DMS153 treated with DMSO at 0.1 percent for 48 hours (cell line): ENCODE results near the gene P2RY10.
"Not testable (repeated sequence)": the region's sequence is repeated elsewhere in the genome, so short reads cannot be mapped to it uniquely, and the experiment has no call there.

Experiments
- DNase-seq: peaks from one replicate; lab custom pipeline; 2025; ENCODE audit not compliant: unreplicated experiment; lab: John Stamatoyannopoulos, UW

Gene P2RY10, protein sequence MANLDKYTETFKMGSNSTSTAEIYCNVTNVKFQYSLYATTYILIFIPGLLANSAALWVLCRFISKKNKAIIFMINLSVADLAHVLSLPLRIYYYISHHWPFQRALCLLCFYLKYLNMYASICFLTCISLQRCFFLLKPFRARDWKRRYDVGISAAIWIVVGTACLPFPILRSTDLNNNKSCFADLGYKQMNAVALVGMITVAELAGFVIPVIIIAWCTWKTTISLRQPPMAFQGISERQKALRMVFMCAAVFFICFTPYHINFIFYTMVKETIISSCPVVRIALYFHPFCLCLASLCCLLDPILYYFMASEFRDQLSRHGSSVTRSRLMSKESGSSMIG

DNA sequence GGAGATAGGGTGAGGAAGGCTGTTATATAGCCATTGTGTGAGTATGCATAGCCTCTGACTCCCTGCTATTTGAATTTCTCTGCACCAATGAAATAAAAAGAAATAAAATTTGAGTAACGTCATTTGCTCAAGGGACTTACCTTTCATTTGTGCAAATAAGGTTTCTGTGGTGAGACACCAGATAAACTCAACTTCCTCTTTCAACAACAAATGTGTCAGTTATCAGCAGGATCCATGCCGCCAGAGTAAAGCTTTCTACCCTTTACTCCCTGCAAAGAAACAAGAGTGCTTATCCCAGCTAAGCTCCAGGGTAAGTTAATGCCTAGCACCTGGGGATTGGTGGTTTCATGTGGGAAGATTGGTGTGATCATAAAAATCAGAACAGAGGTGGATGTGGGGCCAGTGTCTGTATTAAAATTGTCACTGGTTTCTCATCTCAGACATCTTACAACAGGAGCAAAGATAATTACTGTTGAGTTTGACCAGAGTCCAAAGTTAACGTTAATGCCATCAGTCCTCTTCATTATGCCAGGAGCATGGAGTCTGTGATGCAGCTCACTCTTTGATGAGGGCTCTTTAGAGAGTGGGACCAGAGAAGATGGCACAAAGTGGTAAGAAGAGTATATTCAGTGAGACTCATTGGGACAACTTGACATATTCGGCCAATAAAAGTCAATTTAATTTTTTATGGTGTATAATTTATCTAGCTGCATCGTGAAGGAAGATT, at the start of gene P2RY10:
P2RY10 (plus strand) TSS at position 206 of the 727 bp plus-strand sequence. CDS start 15,130 bp downstream, outside the sequence.
- DNase-seq, result no peak

DNA sequence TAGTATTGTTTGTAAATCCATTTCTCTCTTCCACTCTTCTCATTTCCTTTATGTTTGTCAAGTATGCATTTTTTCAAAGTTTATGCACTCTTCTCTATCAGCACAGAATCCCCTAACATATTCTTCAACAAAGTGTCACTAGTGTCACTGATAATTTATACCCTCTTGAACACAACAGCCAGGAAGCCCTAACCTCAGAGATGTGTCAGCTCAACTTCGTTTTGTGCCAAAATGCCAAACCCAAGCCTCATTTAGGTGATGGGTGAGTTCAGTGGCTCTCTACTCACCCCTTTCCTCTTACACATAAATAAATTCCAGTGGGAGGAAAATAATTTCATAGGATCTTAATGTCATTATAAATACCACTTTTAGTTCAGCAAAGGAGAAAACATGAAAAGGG, 22.4 kb upstream of the P2RY10 start:
- no peak for DNase-seq

DNA sequence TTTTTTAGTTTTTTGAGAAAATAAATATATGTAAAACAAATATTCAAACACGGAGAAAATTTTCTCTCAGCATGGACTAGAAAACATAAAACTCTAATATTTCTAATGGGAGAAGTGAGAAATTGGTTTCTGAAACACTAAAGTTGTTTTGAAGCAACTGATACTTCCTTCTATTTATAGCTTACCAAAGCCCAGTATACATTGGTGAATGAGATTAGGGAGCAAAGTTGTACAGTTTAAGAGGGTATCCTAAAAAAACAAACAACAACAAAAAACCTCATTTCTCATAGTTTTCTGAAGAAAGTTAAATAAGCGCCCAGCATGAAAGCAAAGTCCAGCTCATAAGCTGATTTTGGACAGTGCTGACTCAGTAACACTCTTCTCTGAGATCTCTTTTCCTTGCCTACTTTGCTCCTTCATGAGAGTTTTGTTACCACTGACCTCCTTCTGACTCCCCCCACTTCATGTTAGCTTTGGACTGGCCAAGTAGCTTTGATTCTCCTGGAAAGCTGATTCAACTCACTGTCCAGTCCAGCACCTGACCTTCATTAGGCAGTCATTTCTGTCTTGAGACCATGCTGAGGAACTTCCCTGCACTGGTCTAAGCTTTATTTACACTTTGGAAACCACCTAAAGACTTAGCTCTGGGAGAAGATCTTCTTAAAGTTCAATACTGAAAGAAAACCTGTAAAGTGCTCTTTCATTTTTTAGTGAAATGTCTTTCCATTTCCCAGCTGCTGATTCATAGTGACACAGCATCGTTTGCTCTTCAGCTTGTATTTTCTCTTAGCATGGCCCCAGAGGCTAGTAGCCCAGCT, 21.8 kb upstream of the P2RY10 start:
- no peak for DNase-seq

DNA sequence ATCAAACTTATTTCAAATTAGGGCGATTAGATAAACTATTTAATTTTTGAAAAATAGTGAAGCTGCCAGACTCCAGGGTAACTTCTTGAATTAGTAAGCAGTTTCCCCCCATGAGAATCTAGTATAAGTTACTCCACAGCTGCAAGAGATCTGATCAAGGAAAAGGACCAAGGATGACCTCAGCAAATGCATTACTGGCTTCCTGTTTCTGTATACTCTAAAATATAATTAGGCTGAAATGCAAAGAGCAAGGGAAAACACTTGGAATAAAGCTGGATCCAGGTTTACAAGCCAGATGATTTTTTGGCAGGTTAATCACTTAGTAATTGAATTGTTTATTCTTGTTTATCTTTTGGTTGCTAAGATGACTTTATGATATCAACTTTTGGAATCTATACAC, 13.4 kb upstream of the P2RY10 start:
- DNase-seq, result no peak

DNA sequence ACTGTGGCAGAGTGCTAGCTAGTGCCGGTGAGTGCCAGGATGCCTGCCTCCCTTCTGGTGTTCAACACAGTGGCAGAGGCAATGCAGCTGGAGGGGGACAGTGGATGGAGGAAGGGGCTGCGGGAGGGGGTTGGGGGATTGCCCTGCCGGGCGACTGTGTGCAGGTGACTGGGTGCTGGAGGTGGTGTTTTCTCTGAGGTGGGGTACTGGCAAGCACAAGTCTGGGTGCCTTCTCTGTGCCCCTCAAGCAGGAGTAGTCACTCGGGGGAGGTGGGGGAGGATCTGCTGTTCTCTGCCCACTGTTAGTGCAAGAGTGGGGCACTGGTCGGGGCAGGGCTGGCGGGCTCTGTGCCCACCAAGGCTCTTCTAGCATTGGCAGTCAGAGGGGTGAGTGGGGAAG, 10.3 kb upstream of the P2RY10 start:
- DNase-seq, result no peak

DNA sequence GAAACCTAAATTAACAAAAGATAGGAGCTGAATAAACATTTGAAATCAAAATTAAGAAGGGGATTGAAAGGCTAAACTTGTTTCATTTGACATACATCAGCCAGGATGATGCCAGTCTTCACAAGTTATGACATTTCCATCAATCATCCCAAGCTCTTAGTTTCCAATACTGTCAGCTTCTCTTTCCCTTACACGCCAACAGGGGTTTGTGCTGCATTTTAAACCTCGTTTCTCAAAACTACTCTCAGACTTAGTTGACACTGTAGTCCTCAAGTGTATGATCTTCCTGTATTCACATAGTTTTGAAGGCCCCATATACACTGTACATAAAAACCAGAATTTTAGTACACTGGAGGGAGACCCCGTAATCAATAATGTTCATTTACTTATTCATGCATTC, 840 bp upstream of the P2RY10 start:
- no peak for DNase-seq

DNA sequence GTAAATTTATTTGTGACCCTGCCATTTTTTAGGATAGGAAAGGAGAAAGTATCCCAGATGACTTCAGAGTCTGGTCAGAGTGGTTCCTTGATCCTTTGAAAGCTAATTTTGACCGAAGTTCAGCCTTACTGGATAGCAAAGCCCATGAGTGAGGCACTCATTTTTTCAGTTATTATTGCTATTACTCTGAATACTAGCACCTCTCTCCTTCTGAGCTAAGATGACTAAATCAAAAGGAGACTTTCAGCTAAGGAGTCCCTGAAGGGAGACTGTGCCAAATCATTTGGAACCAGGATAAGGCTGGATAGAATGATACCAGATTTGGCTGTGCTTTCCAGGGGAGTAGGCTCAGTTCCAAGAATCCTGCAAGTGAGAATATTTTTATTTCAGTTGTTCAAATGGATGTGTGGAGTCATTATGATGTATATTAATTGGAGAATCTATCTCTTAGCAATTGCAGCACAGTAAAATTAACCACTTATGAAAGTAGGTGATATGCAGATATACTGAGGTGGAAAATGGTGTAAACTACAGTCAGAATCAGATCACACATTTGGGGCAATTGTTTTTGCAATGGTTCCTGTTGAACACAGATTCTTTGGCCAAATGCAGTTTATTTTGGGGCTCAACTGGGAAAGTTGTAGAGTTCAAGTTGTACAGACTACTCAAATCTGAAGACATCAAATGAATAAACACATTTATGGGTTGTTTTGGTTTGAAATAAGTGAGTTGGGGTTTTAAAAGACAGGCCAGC, 1.2 kb downstream of the P2RY10 start:
- no peak for DNase-seq

DNA sequence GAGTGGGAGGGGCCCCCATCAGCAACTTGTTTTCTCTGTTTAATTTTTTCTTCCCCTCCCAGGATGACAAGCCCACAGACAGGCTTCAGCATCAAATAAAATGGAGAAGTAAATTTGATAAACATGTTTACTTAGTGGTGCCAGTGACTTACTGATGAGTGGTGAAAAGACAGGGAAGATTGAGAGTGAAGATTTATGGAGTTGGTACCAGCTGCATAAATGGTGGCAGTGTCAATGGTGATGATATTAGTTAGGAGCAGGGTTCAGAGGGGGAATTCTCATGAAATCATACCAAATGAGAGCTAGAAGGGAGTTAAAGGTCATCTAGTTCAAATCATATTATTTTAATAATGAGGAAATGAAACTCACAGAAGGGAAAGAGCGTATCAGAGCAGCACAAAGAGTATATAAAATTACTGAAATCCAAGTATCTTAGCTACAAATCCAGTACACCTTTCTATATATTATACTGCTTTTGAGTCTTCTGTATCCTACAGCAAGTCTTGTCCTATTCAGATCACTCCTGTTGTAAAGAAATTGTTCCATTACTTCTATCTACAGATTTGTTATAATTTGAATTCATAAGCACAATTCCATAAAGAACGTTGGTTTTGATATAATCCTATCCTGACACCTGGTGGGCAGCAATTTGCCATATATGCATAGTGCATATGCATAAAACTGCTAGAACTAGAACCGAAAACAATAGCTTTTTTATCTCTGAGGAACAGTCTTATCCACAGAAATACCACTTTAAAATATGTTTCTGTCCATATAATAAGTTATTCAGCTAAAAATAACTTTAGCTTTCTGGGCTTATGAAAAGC, 5.0 kb downstream of the P2RY10 start:
- no peak for DNase-seq

DNA sequence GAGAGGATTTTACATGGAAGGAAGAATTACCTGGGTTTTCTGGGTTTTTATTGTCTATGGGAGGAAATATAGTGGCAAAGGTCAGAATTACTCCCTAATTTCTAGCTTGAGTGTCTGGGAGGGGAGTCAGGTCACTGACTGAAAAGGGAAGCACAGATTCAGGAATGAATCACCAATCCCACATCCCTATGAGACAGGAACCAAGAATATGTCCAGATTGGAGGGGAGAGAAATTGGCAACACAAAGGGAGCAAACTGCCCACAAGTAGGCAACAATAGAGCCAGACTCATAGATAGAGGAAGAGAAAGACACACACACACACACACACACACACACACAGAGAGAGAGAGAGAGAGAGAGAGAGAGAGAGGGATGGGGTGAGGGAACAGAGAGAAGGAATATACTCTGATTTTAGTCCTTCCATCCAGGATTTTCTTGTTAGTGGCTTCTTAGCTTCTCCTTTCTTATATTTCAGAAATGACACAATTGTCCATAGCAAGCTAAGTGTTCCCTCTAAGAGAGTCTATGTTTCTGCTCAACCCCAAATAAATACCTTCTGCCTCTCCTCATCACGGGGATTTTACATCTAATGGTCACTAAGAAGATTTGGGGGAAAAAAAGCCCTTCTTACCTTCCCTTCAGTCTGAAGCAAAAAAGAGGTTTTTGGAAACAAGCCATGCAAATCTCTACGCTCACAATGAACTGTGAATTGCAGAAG, 12.0 kb downstream of the P2RY10 start:
- DNase-seq, result no peak

DNA sequence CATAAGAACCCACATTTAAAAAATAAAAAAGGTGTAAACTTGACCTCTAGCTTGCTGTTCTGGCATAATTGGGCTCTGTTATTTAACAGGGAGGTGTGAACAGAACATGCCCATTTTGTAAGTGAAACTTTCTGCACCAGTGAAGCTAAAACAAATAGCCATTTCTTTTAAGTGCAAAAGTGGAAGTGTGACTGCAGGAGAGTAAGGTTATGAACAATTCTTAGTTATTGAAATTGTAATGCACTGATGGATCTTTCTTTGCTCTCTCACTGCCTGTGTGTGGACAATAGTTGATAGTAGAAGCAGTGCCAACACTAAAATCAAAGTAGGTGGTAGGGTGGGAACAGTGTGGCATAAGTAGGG, 12.6 kb downstream of the P2RY10 start:
- DNase-seq, result no peak

DNA sequence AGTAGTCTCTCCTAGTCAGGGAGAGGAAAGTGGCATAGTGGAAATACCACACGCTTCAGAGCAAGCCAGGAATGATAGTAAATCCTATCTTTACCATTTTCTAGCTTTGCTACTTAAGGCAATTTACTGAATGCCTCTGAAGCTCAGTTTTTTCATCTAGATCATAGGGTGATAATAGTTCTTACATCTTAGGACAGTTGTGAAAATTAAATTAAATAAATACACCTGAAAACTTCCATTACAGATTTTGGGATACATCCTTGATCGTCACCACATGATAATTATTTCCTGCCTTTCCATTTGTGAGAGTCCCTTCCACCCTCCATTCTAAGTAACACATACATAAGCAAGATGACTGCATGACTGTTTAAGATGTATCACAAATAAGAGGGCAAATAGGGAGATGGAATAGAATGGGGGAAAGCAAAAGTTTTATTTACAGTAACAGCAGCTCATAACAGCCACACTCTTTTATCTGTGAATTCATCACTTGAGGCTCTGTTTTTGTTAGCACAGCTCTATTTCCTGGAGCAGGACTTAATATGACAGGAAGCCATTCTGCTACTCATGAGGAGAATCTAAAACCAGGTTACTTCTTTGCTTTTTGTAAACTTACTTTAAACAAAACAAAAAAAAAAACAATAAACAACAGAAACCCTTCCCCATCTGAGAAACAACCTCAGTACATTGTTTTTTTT, 13.4 kb downstream of the P2RY10 start:
- DNase-seq, result no peak

DNA sequence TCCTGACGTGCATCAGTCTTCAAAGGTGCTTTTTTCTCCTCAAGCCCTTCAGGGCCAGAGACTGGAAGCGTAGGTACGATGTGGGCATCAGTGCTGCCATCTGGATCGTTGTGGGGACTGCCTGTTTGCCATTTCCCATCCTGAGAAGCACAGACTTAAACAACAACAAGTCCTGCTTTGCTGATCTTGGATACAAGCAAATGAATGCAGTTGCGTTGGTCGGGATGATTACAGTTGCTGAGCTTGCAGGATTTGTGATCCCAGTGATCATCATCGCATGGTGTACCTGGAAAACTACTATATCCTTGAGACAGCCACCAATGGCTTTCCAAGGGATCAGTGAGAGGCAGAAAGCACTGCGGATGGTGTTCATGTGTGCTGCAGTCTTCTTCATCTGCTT, 15.7 kb downstream of the P2RY10 start:
- no peak for DNase-seq

DNA sequence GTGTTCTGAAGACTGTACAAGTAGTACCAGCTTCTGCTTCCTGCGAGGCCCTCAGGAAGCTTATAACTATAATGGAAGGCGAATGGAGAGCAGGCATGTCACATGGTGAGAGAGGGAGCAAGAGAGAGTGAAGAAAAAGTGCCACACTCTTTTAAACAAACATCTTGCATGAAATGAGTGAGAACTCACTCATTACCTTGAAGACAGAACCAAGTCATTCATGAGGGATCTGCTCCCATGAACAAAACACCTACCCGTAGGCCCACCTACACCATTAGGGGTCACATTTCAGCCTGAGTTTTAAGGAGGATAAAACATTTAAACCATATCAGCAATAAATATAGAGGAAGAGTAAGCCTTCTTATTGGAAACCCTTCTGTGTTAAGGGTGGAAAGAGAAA, 19.4 kb downstream of the P2RY10 start:
- no peak for DNase-seq

DNA sequence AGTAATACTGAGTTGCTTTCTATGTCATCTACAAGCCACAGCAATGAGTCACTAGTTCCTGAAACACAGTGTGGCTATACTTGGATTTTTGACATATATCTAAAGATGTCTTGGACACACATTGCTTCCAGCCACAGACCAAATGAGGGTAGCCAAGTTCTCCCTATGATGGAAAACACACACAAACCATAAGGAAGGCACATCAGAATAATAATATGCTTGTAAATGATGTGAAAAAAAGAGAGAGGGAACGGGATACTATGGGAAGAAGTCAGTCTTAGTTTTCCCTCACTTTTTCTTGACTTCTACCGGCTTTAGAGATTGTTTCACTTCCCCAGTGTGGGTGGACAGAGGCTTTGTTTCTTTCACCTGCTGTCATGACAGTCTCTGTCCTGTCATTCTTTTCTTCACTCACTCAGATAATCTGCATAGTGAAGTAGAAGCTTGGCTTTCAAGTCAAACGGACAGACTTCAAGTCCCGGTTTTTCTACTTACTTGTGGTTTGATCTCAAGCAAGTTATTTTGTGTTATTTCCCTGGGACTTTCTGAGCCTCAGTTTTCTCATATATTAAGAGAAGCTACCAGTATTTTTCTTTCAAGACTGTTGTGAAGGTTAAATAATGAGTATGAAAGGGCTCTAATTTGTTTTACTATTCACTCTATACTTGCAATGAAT, 34.7 kb downstream of the P2RY10 start:
- DNase-seq, result no peak

DNA sequence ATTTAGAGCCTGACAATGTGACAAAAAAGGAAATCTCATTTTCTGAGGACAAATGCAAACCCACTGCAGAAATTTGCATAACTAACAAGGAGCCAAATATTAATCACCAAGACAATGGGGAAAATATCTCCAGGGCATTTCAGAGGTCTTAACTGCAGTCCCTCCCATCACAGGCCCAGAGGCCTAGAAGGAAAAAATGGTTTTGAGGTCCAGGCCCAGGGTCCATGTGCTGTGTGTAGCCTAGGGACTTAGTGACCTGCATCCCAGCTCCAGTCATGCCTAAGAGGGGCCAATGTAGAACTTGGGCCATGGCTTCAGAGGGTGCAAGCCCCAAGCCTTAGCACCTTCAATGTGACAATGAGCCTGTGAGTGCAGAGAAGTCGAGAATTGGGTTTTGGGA, 44.2 kb downstream of the P2RY10 start:
- no peak for DNase-seq

DNA sequence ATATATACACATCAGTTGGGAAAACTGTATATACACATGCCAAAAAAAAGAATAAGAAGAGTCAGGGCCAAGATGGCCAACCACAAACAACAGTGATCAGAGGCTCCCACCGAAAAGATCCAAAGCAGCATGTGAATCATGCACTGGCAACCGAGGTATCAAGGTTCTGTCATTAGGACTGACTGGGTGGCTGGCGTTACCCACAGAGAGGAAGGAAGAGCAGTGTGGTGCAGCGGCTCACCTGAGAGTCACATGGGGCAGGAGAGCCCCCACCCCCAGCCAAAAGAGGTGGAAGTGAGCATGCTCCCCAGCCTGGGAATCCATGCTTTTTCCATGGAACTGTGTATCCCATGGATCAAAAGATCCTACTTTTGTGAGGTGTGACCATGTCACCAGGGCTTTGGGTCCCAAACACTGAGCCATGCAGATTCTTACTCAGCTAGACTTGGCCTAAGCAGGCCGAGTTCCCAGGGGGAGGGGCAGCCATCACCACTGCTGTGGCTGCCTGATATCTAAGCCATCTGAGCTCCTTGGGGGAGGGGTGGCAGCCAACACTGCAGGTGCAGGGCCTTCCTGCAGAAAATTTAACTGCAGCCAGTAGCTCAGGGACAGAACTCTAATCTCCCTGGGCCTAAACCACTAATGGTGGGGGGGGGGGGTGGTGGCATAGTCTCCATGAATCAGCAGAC, 52.8 kb downstream of the P2RY10 start:
- no peak for DNase-seq

DNA sequence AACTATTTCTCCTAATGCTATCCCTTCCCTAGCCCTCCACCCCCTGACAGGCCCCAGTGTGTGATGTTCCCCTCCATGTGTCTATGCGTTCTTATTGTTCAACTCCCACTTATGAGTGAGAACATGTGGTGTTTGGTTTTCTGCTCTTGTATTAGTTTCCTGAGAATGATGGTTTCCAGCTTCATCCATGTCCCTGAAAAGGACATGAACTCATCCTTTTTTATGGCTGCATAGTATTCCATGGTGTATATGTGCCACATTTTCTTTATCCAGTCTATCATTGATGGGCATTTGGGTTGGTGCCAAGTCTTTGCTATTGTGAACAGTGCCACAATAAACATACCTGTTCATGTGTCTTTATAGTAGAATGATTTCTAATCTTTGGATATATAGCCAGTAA, 62.3 kb downstream of the P2RY10 start:
- not testable (repeated sequence) for DNase-seq
